ENCODE data around the gene TAC4.
A peak's percentile ranks its signal among the peaks of the same experiment; 100 is the strongest.

The TAC4 gene

GRCh38 chr17:49848019-49848473, at the start of gene TAC4:
TSS of gene TAC4 (minus strand) at chr17:49848069. CDS start at chr17:49848017, 52 bp downstream.
- DNase-seq = no peak

GRCh38 chr17:49896860-49897259, 49.0 kb upstream of the TAC4 start:
- no peak for DNase-seq

- DNase-seq = no peak
Observed at GRCh38 chr17:49896222-49896621, 48.4 kb upstream of the TAC4 start.

- no peak for DNase-seq
Observed at GRCh38 chr17:49895812-49896211, 47.9 kb upstream of the TAC4 start.

- DNase-seq = no peak
Observed at GRCh38 chr17:49894761-49895160, 46.9 kb upstream of the TAC4 start.

GRCh38 chr17:49891694-49892389, 44.0 kb upstream of the TAC4 start:
- no peak for DNase-seq

GRCh38 chr17:49891271-49891670, 43.4 kb upstream of the TAC4 start:
- no peak for DNase-seq

- no peak for DNase-seq
Observed at GRCh38 chr17:49890852-49891251, 43.0 kb upstream of the TAC4 start.

- DNase-seq = no peak
Observed at GRCh38 chr17:49890077-49890821, 42.4 kb upstream of the TAC4 start.

- DNase-seq = no peak
Observed at GRCh38 chr17:49889500-49889899, 41.6 kb upstream of the TAC4 start.

GRCh38 chr17:49887744-49888360, 40.0 kb upstream of the TAC4 start:
- no peak for DNase-seq

- DNase-seq = no peak
Observed at GRCh38 chr17:49887086-49887743, 39.3 kb upstream of the TAC4 start.

GRCh38 chr17:49886036-49886435, 38.2 kb upstream of the TAC4 start:
- no peak for DNase-seq

- DNase-seq = no peak
Observed at GRCh38 chr17:49882434-49882833, 34.6 kb upstream of the TAC4 start.

GRCh38 chr17:49881054-49881402, 33.2 kb upstream of the TAC4 start:
- DNase-seq = no peak

- peak; percentile 30 for DNase-seq
Observed at GRCh38 chr17:49880291-49881053, 32.6 kb upstream of the TAC4 start.

- DNase-seq = no peak
Observed at GRCh38 chr17:49878931-49879904, 31.3 kb upstream of the TAC4 start.

- DNase-seq = no peak
Observed at GRCh38 chr17:49875685-49876084, 27.8 kb upstream of the TAC4 start.

- DNase-seq = no peak
Observed at GRCh38 chr17:49874911-49875310, 27.0 kb upstream of the TAC4 start.

- no peak for DNase-seq
Observed at GRCh38 chr17:49873926-49874325, 26.1 kb upstream of the TAC4 start.

- no peak for DNase-seq
Observed at GRCh38 chr17:49873466-49873865, 25.6 kb upstream of the TAC4 start.
